Measurements from ENCODE around the gene UBLCP1. TPM values are rescaled to one million over a fixed set of nuclear protein-coding genes. Genes with fewer than 3 reads are reported as not detected.

The UBLCP1 gene
- total and polyA plus RNA-seq, 2 experiments from 2014 or later: 19.3 to 28.9 TPM

DNA sequence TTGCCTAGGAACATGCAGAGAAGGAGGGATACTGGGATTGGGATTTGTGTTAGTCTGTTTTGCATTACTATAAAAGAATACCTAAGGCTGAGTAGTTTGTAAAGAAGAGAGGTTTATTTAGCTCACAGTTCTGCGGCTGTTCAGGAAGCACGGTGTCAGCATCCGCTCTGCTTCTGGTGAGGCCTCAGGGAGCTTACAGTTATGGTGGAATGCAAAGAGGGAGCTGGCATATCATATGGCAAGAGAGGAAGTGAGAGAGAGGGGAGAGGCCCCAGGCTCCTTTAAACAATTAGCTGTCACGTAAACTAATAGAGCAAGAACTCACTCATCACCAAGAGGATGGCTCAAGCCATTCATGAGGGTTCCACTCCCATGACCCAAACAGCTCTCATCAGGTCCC lies 40.2 kb downstream of the UBLCP1 start:
- H3K27me3 ChIP-seq: peaks cover 5% of the 10 kb centered on the region
- TF ChIP-seq EZH2 (IDR thresholded peaks at IDR 0.05; ENCODE audit: borderline replicate concordance) (no peak), EZH2phosphoT487 (IDR thresholded peaks at IDR 0.05; ENCODE audit: low read depth, severe bottlenecking, unreplicated experiment) (no peak)
- TF ChIP-seq, protein P1, sequence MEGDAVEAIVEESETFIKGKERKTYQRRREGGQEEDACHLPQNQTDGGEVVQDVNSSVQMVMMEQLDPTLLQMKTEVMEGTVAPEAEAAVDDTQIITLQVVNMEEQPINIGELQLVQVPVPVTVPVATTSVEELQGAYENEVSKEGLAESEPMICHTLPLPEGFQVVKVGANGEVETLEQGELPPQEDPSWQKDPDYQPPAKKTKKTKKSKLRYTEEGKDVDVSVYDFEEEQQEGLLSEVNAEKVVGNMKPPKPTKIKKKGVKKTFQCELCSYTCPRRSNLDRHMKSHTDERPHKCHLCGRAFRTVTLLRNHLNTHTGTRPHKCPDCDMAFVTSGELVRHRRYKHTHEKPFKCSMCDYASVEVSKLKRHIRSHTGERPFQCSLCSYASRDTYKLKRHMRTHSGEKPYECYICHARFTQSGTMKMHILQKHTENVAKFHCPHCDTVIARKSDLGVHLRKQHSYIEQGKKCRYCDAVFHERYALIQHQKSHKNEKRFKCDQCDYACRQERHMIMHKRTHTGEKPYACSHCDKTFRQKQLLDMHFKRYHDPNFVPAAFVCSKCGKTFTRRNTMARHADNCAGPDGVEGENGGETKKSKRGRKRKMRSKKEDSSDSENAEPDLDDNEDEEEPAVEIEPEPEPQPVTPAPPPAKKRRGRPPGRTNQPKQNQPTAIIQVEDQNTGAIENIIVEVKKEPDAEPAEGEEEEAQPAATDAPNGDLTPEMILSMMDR (IDR thresholded peaks at IDR 0.05; ENCODE audit: poor library complexity): no peak
- no peak overlapping the region for H2AFZ ChIP-seq
- no peak for DNase-seq (ENCODE audit: low spot score)
- H3K4me2 ChIP-seq: no peak overlapping the region
- no peak overlapping the region for H3K4me3 ChIP-seq
- H4K20me1 ChIP-seq (ENCODE audit: insufficient read depth, poor library complexity, severe bottlenecking): no peaks in the 10 kb centered on the region
- no peak overlapping the region for H3K27ac ChIP-seq
- H3K79me2 ChIP-seq: no peaks in the 10 kb centered on the region
- WGBS (ENCODE audit: low lambda C conversion rate, missing lambda C conversion rate): 91% methylated on average over 4 of the region's 4 CpGs
- no peaks in the 10 kb centered on the region for H3K4me1 ChIP-seq (ENCODE audit: insufficient read depth)
- no peaks in the 10 kb centered on the region for H3K9me3 ChIP-seq (ENCODE audit: low read depth)
- H3K36me3 ChIP-seq (replicated peaks; ENCODE audit: insufficient read depth, low read depth): no peaks in the 10 kb centered on the region
- H3K9me2 ChIP-seq (replicated peaks; ENCODE audit: insufficient read depth): no peaks in the 10 kb centered on the region

DNA sequence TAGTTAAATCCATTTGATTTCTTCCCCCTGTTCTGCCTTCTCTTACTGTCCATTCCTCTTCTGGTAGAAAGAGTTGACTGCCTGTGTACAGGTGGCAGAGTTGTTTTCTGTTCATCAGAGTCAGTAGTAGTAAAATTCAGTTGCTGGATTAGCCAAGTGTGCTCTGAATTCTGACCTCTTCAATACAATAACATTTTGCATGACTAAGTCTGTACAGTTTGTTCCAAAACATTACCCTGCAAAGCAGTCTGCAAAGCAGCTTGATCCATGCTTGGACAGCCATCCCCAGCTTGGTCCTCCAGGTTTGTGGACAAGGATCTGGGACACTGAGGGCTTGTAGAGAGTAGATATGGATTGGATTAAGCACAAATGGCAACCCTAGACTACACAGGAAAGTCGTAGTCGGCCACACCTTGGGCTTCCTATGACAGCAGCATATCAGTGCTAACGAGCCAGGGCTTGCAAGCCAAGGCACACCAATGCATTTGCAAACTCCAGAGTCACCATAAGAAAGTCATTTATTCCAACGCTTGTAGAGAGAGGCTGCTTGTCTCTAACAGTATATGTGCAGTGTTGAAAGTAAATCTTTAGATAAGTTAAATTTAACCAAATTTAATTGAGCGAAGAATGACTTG lies 42.0 kb downstream of the UBLCP1 start:
- Histone ChIP-seq H3K36me3 (replicated peaks; ENCODE audit: insufficient read depth, low read depth) (no peaks in the 10 kb centered on the region), H3K9me3 (ENCODE audit: low read depth) (no peaks in the 10 kb centered on the region), H3K4me1 (ENCODE audit: insufficient read depth) (no peaks in the 10 kb centered on the region), H3K27ac (no peak overlapping the region), H3K4me3 (no peak overlapping the region), H3K27me3 (peaks cover 20% of the 10 kb centered on the region), H4K20me1 (ENCODE audit: insufficient read depth, poor library complexity, severe bottlenecking) (no peaks in the 10 kb centered on the region), H3K4me2 (no peak overlapping the region), H3K79me2 (no peaks in the 10 kb centered on the region), H2AFZ (no peak overlapping the region), H3K9me2 (replicated peaks; ENCODE audit: insufficient read depth) (no peaks in the 10 kb centered on the region)
- 82% methylated on average over 5 of the region's 5 CpGs for WGBS (ENCODE audit: low lambda C conversion rate, missing lambda C conversion rate)
- no peak for DNase-seq (ENCODE audit: low spot score)
- TF ChIP-seq, protein P1 (IDR thresholded peaks at IDR 0.05; ENCODE audit: poor library complexity): no peak
- TF ChIP-seq EZH2 (IDR thresholded peaks at IDR 0.05; ENCODE audit: borderline replicate concordance) (no peak), EZH2phosphoT487 (IDR thresholded peaks at IDR 0.05; ENCODE audit: low read depth, severe bottlenecking, unreplicated experiment) (no peak)

DNA sequence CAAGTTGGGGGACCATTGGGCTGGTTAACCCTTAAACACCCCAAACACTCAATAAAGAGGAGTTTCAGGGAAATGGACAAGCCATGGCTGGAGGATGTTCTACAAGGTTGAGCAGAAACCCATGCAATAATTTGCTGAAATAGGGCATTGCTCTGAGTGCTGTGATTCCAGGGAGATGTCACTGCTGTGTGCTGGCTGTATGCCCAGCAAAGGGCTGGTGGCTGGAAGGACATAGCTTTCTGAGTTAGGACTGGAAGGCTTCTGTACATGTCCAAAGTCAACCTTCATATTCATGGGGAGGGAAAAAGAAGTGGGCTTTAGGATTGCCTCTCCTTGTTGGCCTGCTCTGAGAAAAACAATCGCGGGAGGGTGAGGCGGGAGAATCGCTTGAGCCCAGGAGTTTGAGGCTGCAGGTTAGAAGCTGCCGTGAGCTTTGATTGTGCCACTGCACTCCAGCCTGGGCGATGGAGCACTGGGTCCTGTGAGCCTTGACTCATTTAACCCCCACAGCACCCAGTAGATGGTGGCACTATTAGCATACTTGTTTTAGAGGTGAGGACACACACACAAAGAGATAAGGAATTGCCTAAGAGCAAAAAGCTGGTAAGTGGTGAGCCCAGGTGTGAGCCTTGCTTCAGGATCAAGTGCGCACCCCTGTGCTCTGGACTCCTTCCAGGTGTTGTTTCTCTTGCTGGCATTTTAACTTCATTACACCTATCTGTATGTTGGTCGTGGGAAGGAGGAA lies 46.8 kb downstream of the UBLCP1 start:
- H4K20me1 ChIP-seq (ENCODE audit: insufficient read depth, poor library complexity, severe bottlenecking): no peaks in the 10 kb centered on the region
- H3K9me2 ChIP-seq (replicated peaks; ENCODE audit: insufficient read depth): no peaks in the 10 kb centered on the region
- H3K36me3 ChIP-seq (replicated peaks; ENCODE audit: insufficient read depth, low read depth): no peaks in the 10 kb centered on the region
- no peaks in the 10 kb centered on the region for H3K79me2 ChIP-seq
- peak overlapping the region; percentile 71 for H3K4me2 ChIP-seq
- TF ChIP-seq, protein P1 (IDR thresholded peaks at IDR 0.05; ENCODE audit: poor library complexity): no peak
- no peak for TF ChIP-seq EZH2 (IDR thresholded peaks at IDR 0.05; ENCODE audit: borderline replicate concordance)
- no peak for TF ChIP-seq EZH2phosphoT487 (IDR thresholded peaks at IDR 0.05; ENCODE audit: low read depth, severe bottlenecking, unreplicated experiment)
- no peaks in the 10 kb centered on the region for H3K9me3 ChIP-seq (ENCODE audit: low read depth)
- peak overlapping the region; percentile 15 for H3K27ac ChIP-seq
- 82% methylated on average over 8 of the region's 8 CpGs for WGBS (ENCODE audit: low lambda C conversion rate, missing lambda C conversion rate)
- H2AFZ ChIP-seq: peak overlapping the region; percentile 32
- peaks cover 20% of the 10 kb centered on the region for H3K27me3 ChIP-seq
- H3K4me1 ChIP-seq (ENCODE audit: insufficient read depth): peaks cover 7% of the 10 kb centered on the region
- H3K4me3 ChIP-seq: no peak overlapping the region
- no peak for DNase-seq (ENCODE audit: low spot score)

All from hepatocyte (in vitro differentiated cells).